Hematopoietic multipotent progenitor cell (in vitro differentiated cells): ENCODE results near the gene MGMT. TPM values are rescaled to one million over a fixed set of nuclear protein-coding genes. Genes with fewer than 3 reads are reported as not detected.

ENCODE experiments used
- DNase-seq, 3 donors: peaks; one replicate each; pipeline ENCODE4 v3.0.0-alpha.2; 2011 to 2015; ENCODE audit warnings: low read depth in 2 of 3, low spot score in 2 of 3
- total RNA-seq: library from RNA; depleted of rRNA; stranded (reverse); fragments of >200 nt; gene quantifications from one replicate; pipeline ENCODE4 v1.2.3, GENCODE V29; 2012

Gene MGMT
- total RNA-seq, 1 donor, result 36.4 TPM

DNA sequence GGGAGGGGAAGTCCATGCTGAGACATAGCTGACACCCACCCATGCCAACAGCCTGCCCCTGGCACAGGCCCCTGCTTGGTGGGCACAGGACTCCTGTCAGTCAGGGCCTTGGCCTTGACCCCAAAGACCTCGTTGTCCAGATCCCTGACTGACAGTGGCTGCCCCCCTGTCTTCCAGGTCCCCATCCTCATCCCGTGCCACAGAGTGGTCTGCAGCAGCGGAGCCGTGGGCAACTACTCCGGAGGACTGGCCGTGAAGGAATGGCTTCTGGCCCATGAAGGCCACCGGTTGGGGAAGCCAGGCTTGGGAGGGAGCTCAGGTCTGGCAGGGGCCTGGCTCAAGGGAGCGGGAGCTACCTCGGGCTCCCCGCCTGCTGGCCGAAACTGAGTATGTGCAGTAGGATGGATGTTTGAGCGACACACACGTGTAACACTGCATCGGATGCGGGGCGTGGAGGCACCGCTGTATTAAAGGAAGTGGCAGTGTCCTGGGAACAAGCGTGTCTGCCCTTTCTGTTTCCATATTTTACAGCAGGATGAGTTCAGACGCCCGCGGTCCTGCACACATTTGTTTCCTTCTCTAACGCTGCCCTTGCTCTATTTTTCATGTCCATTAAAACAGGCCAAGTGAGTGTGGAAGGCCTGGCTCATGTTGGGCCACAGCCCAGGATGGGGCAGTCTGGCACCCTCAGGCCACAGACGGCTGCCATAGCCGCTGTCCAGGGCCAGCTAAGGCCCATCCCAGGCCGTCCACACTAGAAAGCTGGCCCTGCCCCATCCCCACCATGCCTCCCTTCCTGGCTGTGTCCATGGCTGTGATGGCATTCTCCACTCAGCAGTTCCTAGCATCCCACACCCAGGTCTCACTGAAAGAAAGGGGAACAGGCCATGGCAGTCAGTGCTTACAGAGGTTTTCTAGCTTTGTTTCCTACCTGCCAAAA, 299.8 kb downstream of the MGMT start:
- DNase-seq, result no peak

DNA sequence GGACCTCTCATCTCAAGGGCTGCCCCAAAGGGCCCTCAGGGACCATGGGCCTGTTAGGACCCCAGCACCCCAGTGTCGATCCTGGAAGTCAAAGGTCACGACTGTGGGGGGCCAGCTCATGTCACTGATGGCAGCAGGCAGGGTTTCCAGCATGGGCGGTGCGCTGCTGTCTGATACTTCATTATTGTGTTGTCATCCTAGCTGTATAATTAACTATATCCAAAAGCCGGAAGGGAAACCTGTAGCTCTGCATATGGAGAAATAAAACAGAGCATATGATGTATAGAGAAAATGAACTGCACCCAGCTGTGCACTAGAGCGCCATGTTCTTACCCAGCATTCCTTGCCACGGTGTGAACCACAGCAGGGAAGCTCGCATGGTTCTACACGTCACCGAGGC, 300.7 kb downstream of the MGMT start:
- DNase-seq, result no peak

DNA sequence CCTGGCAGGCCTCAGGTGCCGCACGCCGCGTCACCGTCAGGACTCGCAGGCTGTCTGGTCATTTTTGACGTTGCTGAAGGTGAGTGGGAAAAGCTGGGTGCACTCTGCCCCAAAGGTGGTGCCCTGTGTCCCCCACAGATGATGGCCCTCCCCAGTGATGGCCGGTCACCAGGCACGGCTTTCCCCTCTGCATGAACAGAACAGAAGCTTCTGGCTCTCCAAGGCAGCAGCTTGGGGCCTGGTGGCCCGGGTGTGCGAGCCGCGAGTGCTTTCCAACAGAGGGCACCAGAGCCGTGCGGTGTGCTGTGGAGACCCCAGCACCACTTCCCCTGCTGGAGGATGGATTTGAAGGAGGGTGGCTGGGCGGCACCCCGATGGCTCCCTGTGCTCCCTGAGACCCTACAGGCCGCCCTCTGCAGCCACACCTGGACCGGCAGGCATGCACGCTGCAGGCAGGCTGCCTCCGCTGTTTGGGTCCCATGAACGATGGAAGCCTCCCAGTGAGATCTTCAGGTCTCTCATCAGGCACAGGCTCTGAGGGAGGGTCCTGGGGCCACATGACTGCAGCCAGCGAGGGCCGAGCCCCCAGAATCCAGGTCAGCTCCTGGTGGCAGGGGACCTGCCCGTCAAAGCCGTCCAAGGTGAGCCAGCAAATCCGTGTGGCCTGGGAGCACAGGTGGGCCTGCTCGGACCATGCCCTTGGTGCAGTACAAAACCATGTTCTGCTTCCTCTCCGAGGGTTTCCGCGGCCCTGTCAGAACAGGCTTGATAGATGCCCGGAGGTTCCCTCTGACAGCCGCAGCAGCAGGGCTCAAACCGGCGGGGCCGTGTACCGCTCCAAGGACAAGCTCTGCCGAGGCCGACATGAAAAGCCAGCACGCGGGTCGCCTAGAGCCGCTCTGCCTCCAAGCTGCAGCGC, 301.7 kb downstream of the MGMT start:
- no peak for DNase-seq

DNA sequence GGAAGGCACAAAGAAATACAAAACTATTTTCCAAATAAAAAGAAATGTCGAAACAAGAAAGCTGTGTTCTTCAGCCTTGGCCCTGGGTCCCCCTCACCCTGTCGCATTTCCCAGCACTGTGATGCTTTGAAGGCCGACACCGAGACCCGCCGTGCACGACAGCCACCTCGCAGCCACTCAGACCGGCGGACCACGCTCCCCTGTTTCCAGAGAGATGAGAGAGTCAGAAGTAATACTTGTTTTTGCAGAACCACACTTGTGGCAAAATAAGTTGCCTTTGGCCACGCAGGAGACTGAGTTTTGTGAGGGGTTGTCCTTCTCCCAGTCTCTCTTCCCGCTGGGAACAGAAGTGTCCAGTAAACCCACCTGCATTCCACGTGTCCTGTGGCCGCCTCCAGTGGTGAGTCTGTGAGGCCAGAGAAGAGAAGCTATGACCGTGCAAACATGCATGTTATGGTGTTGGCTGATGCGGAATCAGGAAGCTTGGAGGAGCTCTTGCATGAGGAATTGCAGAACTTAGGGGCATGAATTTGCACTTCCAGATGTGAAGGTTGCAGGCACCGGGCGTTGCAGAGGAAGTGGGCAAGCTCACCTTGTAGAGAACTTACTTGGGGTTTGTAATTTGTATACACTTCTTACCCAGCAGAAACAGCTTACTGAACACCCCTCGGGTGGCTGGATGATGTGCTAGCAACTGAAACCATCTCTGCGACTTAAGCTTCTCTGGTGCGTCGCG, 302.5 kb downstream of the MGMT start:
- peak in 1 of 3 donors; percentile 35 for DNase-seq

DNA sequence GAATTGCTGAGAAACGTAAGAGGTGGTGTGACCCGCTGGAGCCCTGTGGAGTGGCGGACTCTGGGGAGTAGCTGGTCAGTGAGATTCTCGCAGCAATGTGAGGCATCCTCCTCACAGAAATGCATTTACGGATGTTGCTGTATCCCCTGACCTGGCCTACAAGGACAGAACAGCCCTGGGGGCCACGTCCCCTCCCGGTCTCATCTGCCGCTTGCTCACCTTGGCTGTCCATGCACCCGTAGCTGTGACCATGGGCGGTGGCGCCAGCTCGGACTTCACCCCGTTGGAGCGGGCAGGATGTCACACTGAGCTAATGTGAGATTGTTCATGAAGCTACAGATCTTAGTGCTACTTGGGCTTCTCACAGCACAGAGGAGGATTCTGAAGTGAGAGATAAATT, 303.2 kb downstream of the MGMT start:
- DNase-seq, result no peak

DNA sequence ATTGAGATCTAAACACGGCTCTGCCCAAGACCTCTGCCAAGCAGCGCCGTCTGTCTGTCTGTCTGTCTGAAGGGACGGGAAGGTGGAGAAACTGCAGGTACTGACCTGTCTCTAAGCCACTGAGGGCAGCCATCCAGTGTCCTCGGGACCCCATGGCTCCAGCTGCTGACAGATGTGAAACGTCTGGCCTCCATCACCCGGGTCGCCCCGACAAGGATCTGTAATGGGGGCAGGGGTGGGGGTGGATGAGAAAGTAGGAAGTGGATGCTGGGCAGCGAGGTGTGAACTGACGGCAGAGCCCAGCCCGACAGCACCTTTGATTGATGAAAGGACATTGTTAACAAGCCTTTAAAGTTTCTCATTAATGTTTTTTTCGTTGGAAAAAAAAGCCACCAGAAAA, 304.0 kb downstream of the MGMT start:
- no peak for DNase-seq

DNA sequence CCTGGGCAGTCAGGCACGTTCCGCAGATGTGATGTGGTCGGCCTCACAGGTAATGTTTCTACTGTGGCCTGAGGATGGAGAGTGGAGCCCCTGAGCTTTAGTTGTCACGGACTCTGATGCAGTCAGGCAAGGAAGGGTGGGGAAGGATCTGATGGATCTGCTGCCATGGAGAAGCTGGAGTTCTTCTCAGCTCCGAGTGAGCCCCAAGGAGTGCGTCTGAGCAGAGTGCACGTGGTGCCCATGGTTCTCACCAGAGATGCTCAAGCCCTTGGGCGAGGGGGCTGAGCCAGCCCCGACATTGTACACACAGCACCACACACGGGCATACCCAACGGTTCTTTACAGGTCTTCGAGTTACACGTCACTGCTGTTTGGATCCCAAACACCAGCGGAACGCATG, 304.5 kb downstream of the MGMT start:
- DNase-seq, result no peak

DNA sequence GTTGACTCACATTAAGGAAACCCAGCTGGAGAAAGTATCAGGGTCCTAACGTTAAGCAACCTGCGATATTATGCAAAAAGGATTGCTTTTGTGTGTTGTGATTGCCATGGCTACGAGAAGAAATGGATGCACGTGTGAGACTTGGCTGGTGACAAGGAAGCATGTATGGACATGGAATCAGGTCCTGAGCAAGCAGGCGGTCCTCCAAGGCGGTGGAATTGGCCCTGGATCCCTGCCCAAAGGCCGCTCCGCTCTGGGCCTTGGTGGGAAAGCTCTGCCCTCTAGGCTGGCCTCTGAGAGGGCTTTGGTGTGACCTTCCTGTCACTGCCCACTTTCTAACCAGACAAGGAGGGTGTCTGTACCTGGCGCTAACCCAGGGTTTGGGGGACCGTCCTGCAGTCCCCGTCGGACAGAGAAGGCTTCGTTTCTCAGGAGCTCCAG, 305.0 kb downstream of the MGMT start:
- no peak for DNase-seq

DNA sequence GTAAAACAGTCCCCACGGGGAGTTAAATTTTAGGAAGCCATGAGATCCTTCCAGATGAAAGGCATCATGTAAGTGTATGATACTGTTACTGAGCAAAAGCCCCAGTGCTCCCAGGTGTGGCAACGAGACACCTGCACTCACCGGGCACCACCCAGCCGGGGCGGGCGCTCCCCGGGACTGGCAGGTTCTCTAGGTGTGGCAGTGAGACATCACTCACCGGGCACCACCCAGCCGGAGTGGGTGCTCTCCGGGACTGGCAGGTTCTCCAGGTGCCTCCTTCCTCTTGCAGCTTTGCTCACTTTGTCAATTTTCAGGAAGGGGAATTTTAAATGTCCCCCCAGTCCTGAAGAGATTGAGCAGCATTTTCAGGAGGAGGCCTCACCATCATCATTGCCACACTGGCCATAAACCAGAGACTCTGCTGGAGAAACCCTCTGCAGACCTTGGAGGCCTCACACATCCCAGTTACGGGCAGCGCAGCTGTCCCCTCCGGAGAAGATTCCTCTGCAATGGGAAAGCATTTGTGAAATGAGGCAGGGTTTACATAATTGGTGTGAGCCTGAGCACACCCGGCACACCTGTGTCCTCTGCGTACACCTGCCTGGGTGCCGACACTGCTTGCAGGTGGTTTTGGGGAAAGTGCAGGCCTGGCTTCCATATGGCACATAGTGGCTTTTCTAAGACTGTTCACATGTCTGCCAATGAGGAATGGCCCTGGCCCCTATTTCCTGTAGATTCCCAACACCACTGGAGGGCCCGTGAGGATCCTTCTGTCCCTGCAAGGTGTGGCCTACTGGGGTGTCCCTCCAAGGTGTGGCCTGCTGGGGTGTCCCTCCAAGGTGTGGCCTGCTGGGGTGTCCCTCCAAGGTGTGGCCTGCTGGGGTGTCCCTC, 305.7 kb downstream of the MGMT start:
- no peak for DNase-seq

DNA sequence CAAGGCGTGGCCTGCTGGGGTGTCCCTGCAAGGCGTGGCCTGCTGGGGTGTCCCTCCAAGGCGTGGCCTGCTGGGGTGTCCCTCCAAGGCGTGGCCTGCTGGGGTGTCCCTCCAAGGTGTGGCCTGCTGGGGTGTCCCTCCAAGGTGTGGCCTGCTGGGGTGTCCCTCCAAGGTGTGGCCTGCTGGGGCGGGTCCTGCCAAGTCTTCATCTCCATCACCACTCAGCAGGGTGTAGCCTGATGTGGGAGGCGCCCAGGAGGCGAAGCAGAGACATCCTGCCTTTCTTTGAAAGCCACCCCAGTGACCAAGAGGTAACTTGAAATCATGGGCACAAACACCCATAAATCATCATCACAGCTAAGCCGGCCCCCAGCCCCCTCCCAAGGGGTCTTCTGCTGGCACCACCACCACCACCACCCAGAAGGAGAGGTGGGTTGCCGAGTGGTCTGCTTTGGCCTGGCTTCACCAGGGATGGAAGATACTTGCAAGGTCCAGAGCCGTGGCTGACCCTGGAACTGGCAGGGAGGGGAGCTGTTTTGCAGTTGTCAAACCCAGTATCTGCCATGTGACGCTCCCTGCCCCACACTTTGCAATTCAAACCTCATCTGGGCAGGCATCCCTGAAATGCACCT, 306.4 kb downstream of the MGMT start:
- no peak for DNase-seq

DNA sequence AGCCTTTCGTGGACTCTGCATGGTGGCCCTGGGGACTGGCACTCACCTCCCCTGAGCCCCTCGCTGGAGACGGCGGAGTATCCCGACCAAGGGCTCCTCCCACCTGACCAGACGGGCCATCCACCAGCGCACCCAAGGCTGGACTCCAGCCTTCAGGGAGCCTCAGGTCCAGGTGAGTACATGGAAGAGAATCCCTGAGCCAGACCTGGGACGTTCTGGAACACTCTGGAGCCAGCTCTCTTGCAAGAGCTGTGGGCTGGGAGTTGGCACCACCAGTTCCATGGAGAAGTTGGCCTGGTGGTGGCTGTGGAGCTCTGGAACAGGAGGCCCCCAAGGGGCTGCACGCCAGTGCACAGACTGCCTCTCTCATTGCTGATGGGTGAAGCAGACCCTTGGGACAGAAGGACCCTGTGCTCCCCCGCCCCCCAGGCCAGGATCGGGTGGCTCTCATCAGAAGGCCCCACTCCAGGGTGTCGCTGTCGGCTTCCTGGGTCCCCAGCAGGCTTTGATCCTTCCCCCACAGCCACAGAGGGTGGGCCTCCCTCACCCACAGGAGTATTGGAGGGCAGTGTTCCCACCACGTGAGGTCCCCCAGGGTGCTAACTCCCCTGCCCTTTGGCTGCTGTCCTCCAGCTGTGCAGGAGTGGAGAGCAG, 307.2 kb downstream of the MGMT start:
- DNase-seq, result no peak

DNA sequence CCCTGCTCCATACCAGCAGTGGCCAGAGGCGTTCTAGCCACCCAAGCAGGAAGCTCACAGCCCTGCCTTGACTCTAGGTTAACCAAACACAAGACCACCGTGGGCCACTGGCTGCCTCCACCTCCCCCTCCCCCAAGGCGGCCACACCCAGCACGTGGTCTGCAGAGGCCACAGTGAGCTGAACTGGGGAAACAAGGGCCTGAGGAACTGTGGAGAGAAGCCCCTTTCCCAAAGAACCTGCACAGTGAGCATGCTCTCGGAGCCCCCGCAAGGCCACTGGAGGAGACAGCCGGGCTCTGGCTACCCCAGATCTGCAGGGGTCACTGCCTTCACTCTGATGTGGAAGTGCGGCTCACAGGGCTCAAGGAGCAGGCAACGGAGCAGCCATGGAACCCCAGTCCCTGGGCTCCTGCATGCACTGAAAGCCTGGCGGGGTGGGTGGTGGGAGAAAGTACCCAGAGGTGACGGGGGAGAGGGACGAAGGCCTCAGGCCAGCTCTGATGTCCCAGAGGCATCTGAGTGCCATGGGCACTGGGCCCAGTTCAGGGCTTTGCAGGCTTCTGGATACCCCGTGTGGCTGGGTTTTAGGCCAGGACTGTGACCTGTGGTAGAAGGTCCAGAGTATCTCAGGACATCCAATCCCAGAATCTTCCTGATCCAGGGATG, 307.8 kb downstream of the MGMT start:
- DNase-seq, result no peak

DNA sequence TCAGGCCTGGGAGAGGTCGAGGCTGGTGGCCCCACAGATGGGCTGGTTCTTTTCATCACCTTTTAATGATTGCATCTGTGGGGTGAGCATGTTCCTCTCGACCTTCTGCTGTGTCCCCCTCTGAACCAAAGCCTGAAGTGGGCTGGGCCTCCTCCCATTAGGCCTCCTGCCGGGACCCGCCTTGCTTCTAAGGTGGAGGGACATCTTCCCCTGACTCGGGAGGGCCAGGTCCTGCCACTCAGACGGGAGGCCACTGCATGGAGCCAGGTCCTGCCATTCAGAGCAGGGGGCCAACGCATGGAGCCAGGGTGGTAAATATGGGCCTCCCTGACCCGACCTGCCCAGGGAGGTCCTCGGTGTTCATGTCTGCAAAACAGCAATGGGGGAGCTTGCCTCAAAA, 308.6 kb downstream of the MGMT start:
- no peak for DNase-seq

DNA sequence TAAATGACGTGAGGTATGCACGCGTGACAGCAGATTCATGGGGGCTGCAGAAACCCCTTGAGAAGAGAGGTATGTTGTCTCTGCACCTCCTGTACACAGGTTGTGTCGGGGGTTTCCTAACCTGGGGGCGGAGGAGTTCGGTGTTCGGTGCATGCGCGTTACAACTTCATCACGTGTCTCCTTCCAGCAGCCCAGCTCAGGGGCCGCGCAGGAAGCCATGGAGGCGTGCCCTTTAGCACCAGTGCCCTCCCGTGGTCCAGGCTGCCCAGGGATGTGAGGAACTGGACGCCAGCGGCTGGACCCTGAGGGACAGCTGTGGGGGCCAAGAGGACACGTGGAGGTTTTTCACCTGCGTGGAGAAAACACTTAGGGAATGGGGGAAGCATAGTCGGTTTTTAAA, 310.6 kb downstream of the MGMT start:
- DNase-seq, result no peak

DNA sequence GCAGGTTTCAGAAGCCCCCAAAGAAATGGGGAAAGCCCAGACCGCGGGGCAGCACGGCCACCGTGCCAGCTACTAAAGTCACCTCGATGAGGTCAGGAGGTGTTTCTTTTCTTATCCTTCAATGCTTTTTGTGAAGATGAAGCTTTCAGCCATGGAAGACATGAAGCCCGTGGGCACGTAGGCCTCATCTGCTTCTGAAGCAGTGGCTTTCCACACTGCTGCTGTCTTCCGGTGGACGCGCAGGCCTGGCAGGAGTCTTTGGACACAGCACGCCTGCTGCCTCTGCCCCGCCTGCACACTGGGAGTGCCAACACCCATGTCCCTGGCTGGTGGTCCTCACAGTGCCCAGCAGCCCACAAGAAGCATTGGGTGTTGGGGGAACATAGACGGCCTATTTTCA, 311.5 kb downstream of the MGMT start:
- DNase-seq, result no peak

DNA sequence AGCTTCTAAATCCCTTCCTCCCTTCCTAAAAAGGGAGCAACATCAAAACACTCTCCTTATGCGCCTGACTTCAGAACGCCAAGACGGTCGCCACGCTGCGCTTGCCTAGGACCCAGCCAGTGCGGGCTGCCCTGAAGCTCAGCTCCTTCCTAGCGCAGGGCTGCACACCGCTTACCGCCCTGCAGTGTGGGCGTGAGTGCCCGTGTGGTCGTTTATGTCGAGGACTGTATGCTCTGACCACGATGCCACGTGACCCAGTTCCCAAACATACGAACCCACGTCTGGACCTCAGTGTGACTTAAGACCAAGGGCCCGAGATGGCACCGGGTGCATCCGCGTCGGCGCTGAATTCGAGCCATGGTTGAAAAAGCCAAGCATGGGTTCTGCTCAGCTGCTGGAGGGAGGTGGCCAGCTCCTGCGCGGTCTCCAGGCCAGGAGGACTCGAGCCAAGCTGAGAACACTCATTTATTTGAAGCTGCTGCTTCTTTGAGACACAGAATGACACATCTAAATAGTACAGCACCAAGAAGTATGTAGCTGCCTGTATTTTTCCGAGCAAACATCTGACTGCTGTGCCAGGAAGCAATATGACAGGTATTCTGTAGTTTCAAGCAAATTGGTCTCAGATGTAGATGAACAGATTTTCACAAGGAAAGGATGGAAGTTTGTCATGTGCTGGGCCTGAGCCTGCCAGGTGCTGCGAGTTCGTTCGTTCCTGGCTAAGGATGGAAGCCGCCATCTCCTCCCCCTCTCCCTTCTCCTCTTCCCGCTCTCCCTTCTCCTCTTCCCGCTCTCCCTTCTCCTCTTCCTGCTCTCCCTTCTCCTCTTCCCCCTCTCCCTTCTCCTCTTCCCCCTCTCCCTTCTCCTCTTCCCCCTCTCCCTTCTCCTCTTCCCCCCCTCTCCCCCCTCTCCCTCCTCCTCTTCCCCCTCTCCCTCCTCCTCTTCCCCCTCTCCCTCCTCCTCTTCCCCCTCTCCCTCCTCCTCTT, 312.4 kb downstream of the MGMT start:
- no peak for DNase-seq

DNA sequence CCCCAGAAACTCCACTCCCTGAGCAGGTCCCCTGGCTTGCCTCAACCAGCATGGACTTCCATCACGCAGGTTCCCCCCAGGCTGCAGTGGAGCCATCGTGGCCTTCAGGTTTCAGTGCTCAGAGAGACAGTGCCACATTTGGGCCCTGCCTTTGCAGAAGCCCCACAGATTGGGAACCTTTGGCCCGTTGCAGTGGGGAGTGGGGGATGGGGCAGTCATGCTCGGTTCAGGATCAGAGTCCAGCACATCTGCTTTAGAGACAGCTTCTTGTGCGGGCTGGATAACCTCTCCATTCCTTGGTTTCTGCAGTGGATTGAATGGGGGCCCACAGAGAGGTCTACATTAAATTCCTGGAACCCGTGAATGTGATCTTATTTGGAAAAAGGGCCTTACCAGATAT, 313.2 kb downstream of the MGMT start:
- no peak for DNase-seq
